Measurements from ENCODE around the gene ZNF232. TPM values are rescaled to one million over a fixed set of nuclear protein-coding genes. Genes with fewer than 3 reads are reported as not detected.

Gene ZNF232
- total RNA-seq, 1 donor from 2014 or later, result 7.9 TPM

- Mint-ChIP-seq H3K4me1 (ENCODE audit: unreplicated experiment) (peaks cover 5% of the 10 kb centered on the region), H3K4me3 (ENCODE audit: unreplicated experiment) (no peak overlapping the region), H3K27me3 (ENCODE audit: unreplicated experiment) (peaks cover 21% of the 10 kb centered on the region), H3K9me3 (ENCODE audit: unreplicated experiment) (no peaks in the 10 kb centered on the region), H3K27ac (ENCODE audit: unreplicated experiment) (no peak overlapping the region), H3K36me3 (ENCODE audit: unreplicated experiment) (no peaks in the 10 kb centered on the region)
- no peak for TF ChIP-seq CTCF (IDR thresholded peaks at IDR 0.05)
- no peak for DNase-seq (ENCODE audit: extremely low spot score, unreplicated experiment)
Observed at GRCh38 chr17:5069724-5070123, 42.0 kb downstream of the ZNF232 start.

GRCh38 chr17:5068236-5068635 is 43.4 kb downstream of the ZNF232 start:
- Mint-ChIP-seq H3K27ac (ENCODE audit: unreplicated experiment) (no peak overlapping the region), H3K4me1 (ENCODE audit: unreplicated experiment) (peaks cover 5% of the 10 kb centered on the region), H3K9me3 (ENCODE audit: unreplicated experiment) (no peaks in the 10 kb centered on the region), H3K27me3 (ENCODE audit: unreplicated experiment) (peaks cover 17% of the 10 kb centered on the region), H3K4me3 (ENCODE audit: unreplicated experiment) (no peak overlapping the region), H3K36me3 (ENCODE audit: unreplicated experiment) (no peaks in the 10 kb centered on the region)
- TF ChIP-seq CTCF (IDR thresholded peaks at IDR 0.05), result no peak
- DNase-seq (ENCODE audit: extremely low spot score, unreplicated experiment), result no peak

GRCh38 chr17:5065227-5065744 is 46.4 kb downstream of the ZNF232 start:
- H3K36me3 Mint-ChIP-seq (ENCODE audit: unreplicated experiment), result no peaks in the 10 kb centered on the region
- peaks cover 9% of the 10 kb centered on the region for H3K27me3 Mint-ChIP-seq (ENCODE audit: unreplicated experiment)
- TF ChIP-seq CTCF (IDR thresholded peaks at IDR 0.05), result no peak
- no peak overlapping the region for H3K27ac Mint-ChIP-seq (ENCODE audit: unreplicated experiment)
- H3K4me3 Mint-ChIP-seq (ENCODE audit: unreplicated experiment), result no peak overlapping the region
- H3K9me3 Mint-ChIP-seq (ENCODE audit: unreplicated experiment), result no peaks in the 10 kb centered on the region
- peaks cover 5% of the 10 kb centered on the region for H3K4me1 Mint-ChIP-seq (ENCODE audit: unreplicated experiment)
- DNase-seq (ENCODE audit: extremely low spot score, unreplicated experiment), result no peak

Other genes starting within 250 kb of the ZNF232 start
- gene C17orf107, start 212.3 kb downstream of the ZNF232 start, total RNA-seq, result 0.78 and 1.3 TPM in 2 replicates
- gene CHRNE, start 208.8 kb downstream of the ZNF232 start, total RNA-seq, result 0.27 TPM in 1 of 2 replicates, not detected in the other
- not detected in 2 replicates for gene GP1BA, start 179.6 kb downstream of the ZNF232 start, total RNA-seq
- gene SLC25A11, start 171.8 kb downstream of the ZNF232 start, total RNA-seq, result 59.6 and 60.6 TPM in 2 replicates
- gene RNF167, start 171.6 kb downstream of the ZNF232 start, total RNA-seq, result 105 and 115 TPM in 2 replicates
- 509 and 514 TPM in 2 replicates for gene PFN1, start 163.3 kb downstream of the ZNF232 start, total RNA-seq
- 9.4 and 9.5 TPM in 2 replicates for gene ENO3, start 160.8 kb downstream of the ZNF232 start, total RNA-seq
- 90.8 and 92.9 TPM in 2 replicates for gene SPAG7, start 144.1 kb downstream of the ZNF232 start, total RNA-seq
- gene CAMTA2, start 124.2 kb downstream of the ZNF232 start, total RNA-seq, result 69.4 and 83.5 TPM in 2 replicates
- gene INCA1, start 114.4 kb downstream of the ZNF232 start, total RNA-seq, result 0.89 and 1.8 TPM in 2 replicates
- 123 and 127 TPM in 2 replicates for gene KIF1C, start 113.9 kb downstream of the ZNF232 start, total RNA-seq
- not detected in 2 replicates for gene SLC52A1, start 76.5 kb downstream of the ZNF232 start, total RNA-seq
- 0.78 and 0.86 TPM in 2 replicates for gene ZFP3, start 33.4 kb downstream of the ZNF232 start, total RNA-seq
- 0.13 and 0.16 TPM in 2 replicates for gene USP6, start 4.2 kb upstream of the ZNF232 start, total RNA-seq
- 9.2 and 10.4 TPM in 2 replicates for gene ZNF594, start 80.0 kb upstream of the ZNF232 start, total RNA-seq
- gene SCIMP, start 123.0 kb upstream of the ZNF232 start, total RNA-seq, result not detected in 2 replicates
- 50.1 and 57.7 TPM in 2 replicates for gene RABEP1, start 170.4 kb upstream of the ZNF232 start, total RNA-seq